WTC11 (cell line): ENCODE measurements around the gene CNTN1. TPM values are rescaled to one million over a fixed set of nuclear protein-coding genes. Genes with fewer than 3 reads are reported as not detected.

ENCODE experiments used
- ATAC-seq: fragments of 200-7000 bp; cut with Tn5 transposase; 2 replicates; pipeline ENCODE4 v1.10.0; 2021; ENCODE audit warnings: mild to moderate bottlenecking, moderate library complexity
- CTCF ChIA-PET: fragments of 300-600 bp; sonication (Branson Sonifier 250); formaldehyde crosslinking; loops from one replicate; lab custom pipeline; 2021; ENCODE audit warnings: antibody characterized with exemption; lab: Charles Lee
- POLR2A ChIA-PET: fragments of 350-600 bp; sonication (Branson Sonifier 250); formaldehyde crosslinking; loops from one replicate; lab custom pipeline; 2021; ENCODE audit warnings: antibody characterized with exemption; lab: Charles Lee
- DNase-seq: peaks from one replicate; pipeline ENCODE4 v3.0.0; 2021; ENCODE audit warnings: low spot score
- H3K27ac Mint-ChIP-seq: 2 replicates; pipeline ENCODE4 v1.8.0; 2021; ENCODE audit warnings: mixed read lengths
- H3K27me3 Mint-ChIP-seq: 2 replicates; pipeline ENCODE4 v1.8.0; 2021; ENCODE audit warnings: low read depth, mild to moderate bottlenecking, moderate library complexity, mixed read lengths
- H3K36me3 Mint-ChIP-seq: 2 replicates; pipeline ENCODE4 v1.8.0; 2021; ENCODE audit warnings: mixed read lengths
- H3K4me1 Mint-ChIP-seq: 2 replicates; pipeline ENCODE4 v1.8.0; 2022; ENCODE audit warnings: mixed read lengths
- H3K4me3 Mint-ChIP-seq: 2 replicates; pipeline ENCODE4 v1.8.0; 2021; ENCODE audit warnings: mild to moderate bottlenecking, moderate library complexity, mixed read lengths
- H3K9me3 Mint-ChIP-seq: 2 replicates; pipeline ENCODE4 v1.8.0; 2021; ENCODE audit warnings: mixed read lengths
- CREM ChIP-seq: sonication (generic); formaldehyde crosslinking; IDR thresholded peaks from 2 replicates; pipeline ENCODE4 v1.8.1; 2022; ENCODE audit warnings: mild to moderate bottlenecking, missing genetic modification reagents, moderate library complexity
- EMX1 ChIP-seq: fragments of 250-450 bp; sonication (Bioruptor Pico); IDR thresholded peaks from 2 replicates; pipeline ENCODE4 v1.8.0; 2021; ENCODE audit warnings: mild to moderate bottlenecking
- HMGA2 ChIP-seq: fragments of 250-450 bp; sonication (Bioruptor Pico); IDR thresholded peaks from 2 replicates; pipeline ENCODE4 v1.4.0; 2021; ENCODE audit warnings: mild to moderate bottlenecking, moderate library complexity
- MYBL2 ChIP-seq: sonication (generic); formaldehyde crosslinking; IDR thresholded peaks from 2 replicates; pipeline ENCODE4 v1.8.1; 2023; ENCODE audit warnings: mild to moderate bottlenecking, moderate library complexity, missing genetic modification reagents
- NFATC4 ChIP-seq: fragments of 250-450 bp; sonication (Bioruptor Pico); IDR thresholded peaks from 2 replicates; pipeline ENCODE4 v1.9.0; 2021; ENCODE audit warnings: mild to moderate bottlenecking
- PRRX2 ChIP-seq: fragments of 250-450 bp; sonication (Bioruptor Pico); IDR thresholded peaks from 2 replicates; pipeline ENCODE4 v1.8.0; 2021; ENCODE audit warnings: mild to moderate bottlenecking
- RELA ChIP-seq: sonication (generic); formaldehyde crosslinking; IDR thresholded peaks from 2 replicates; pipeline ENCODE4 v1.8.1; 2022; ENCODE audit warnings: missing genetic modification reagents, mild to moderate bottlenecking, borderline replicate concordance
- RORB ChIP-seq: fragments of 250-450 bp; sonication (Bioruptor Pico); IDR thresholded peaks from 2 replicates; pipeline ENCODE4 v1.9.0; 2021; ENCODE audit warnings: mild to moderate bottlenecking
- TP53 ChIP-seq: sonication (generic); formaldehyde crosslinking; IDR thresholded peaks from 2 replicates; pipeline ENCODE4 v1.8.1; 2023; ENCODE audit warnings: mild to moderate bottlenecking, missing genetic modification reagents
- ZNF423 ChIP-seq: fragments of 250-450 bp; sonication (Bioruptor Pico); IDR thresholded peaks from 2 replicates; pipeline ENCODE4 v2.1.2; 2022; ENCODE audit warnings: mild to moderate bottlenecking, moderate library complexity
- total RNA-seq: library from RNA; stranded (reverse); gene quantifications from 3 replicates; pipeline ENCODE4 v1.2.3, GENCODE V29; 2021
- TF ChIP-seq, protein P1 (sequence below): fragments of 250-450 bp; sonication (Bioruptor Pico); IDR thresholded peaks from 2 replicates; pipeline ENCODE4 v2.1.2; 2022; ENCODE audit warnings: mild to moderate bottlenecking, moderate library complexity
- TF ChIP-seq, protein P2 (sequence below): sonication (generic); formaldehyde crosslinking; IDR thresholded peaks from 2 replicates; pipeline ENCODE4 v1.8.1; 2023; ENCODE audit warnings: mild to moderate bottlenecking, missing genetic modification reagents, borderline replicate concordance
- TF ChIP-seq, protein P3 (sequence below): sonication (generic); formaldehyde crosslinking; IDR thresholded peaks from 2 replicates; pipeline ENCODE4 v1.8.0; 2023; ENCODE audit warnings: missing genetic modification reagents, mild to moderate bottlenecking, borderline replicate concordance
- TF ChIP-seq, protein P4 (sequence below): fragments of 250-450 bp; sonication (Bioruptor Pico); IDR thresholded peaks from 2 replicates; pipeline ENCODE4 v1.9.0; 2021; ENCODE audit warnings: mild to moderate bottlenecking
- TF ChIP-seq, protein P5 (sequence below): sonication (generic); formaldehyde crosslinking; IDR thresholded peaks from 2 replicates; pipeline ENCODE4 v1.8.1; 2022; ENCODE audit warnings: low read depth, missing genetic modification reagents, borderline replicate concordance
- TF ChIP-seq, protein P6 (sequence below): sonication (generic); formaldehyde crosslinking; IDR thresholded peaks from 2 replicates; pipeline ENCODE4 v1.8.1; 2022; ENCODE audit warnings: missing genetic modification reagents, borderline replicate concordance
- TF ChIP-seq, protein P7 (sequence below): sonication (generic); formaldehyde crosslinking; conservative IDR thresholded peaks from 2 replicates; pipeline ENCODE4 v1.8.1; 2022; ENCODE audit warnings: mild to moderate bottlenecking, missing genetic modification reagents

The CNTN1 gene
- total RNA-seq, 1 experiment from 2014 or later = 16.9 TPM

DNA sequence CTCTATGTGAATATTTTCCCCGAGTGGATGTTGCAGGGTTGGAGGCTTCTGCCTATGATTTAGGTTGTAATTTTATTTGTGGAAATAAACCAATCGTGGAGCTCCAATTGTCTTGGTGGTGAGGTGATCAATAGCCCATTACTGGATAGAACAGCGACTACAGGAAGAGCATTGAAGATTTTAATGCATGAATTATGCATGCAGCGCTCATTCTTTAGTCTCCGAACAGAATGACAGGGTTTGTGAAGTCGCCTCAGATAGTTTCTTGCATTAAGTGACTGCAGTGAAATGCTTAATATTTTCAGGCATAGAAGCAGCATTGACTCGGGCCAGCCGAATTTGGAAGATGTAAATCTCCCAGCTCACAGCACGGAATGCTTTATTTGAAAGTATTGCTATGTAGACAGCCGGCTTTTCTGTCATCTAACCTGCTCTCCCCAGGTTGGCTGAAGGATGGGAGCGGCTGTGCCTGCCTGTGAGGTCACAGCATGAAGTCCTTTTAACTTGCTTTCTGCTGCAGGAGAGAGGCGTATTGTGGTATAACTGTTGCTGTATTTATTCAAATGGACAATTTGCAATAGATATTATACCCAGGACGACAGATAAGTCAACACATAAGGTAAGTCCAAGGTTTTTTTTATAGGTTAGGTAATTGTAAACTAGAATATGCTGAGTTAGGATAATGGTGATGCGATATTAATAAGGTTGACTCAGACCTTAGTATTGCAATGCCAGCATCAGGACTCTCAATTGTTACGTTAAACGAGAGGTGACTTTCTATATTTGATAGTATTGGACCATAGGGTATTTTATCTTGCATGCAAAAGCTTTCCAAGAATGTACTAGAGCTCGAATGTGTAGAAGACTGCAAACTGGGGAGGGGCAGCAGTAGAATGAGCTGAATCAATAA lies 135.7 kb downstream of the CNTN1 start:
- CTCF ChIA-PET = no interaction called here
- Mint-ChIP-seq H3K4me1 (peaks cover 32% of the 10 kb centered on the region), H3K27me3 (no peaks in the 10 kb centered on the region), H3K9me3 (no peaks in the 10 kb centered on the region), H3K27ac (peak overlapping the region; percentile 64; the same call in 1 of the 2 replicates), H3K4me3 (peak overlapping the region; percentile 46), H3K36me3 (no peaks in the 10 kb centered on the region)
- ATAC-seq (peak; percentile 91), DNase-seq (peak; percentile 28)
- POLR2A ChIA-PET = no interaction called here
- TF ChIP-seq RORB (CRISPR knock-in tag) = no peak
- TF ChIP-seq ZNF423 = no peak
- no peak for TF ChIP-seq TP53
- TF ChIP-seq HMGA2 = no peak
- no peak for TF ChIP-seq MYBL2 (CRISPR knock-in tag)
- TF ChIP-seq RELA (CRISPR knock-in tag) = no peak
- no peak for TF ChIP-seq CREM
- TF ChIP-seq, protein P1, sequence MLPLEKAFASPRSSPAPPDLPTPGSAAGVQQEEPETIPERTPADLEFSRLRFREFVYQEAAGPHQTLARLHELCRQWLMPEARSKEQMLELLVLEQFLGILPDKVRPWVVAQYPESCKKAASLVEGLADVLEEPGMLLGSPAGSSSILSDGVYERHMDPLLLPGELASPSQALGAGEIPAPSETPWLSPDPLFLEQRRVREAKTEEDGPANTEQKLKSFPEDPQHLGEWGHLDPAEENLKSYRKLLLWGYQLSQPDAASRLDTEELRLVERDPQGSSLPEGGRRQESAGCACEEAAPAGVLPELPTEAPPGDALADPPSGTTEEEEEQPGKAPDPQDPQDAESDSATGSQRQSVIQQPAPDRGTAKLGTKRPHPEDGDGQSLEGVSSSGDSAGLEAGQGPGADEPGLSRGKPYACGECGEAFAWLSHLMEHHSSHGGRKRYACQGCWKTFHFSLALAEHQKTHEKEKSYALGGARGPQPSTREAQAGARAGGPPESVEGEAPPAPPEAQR (CRISPR knock-in tag) = no peak

DNA sequence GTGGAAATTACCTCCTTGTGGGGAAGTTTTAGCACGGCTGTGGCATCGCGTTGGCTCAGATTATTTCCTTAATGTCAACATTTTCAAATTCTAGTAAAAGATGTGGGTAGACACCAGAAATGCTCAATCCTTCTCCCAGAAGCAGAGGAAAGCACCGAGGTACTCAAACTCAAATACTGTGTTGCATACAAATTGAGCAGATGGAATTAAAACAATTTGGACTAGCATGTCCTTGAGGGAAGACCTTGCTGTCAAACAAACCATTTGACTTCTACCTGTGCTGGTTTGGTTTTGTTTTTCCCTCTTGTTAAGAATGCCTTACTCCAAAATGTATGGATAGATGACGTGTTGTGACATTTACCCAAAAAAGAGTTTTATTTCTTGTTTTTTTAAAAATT lies 136.4 kb downstream of the CNTN1 start:
- Mint-ChIP-seq H3K27ac (peak overlapping the region; percentile 64; the same call in 1 of the 2 replicates), H3K36me3 (no peaks in the 10 kb centered on the region), H3K27me3 (no peaks in the 10 kb centered on the region), H3K4me3 (no peak overlapping the region), H3K9me3 (no peaks in the 10 kb centered on the region), H3K4me1 (peaks cover 32% of the 10 kb centered on the region)
- ChIA-PET POLR2A (no interaction called here), CTCF (no interaction called here)
- ATAC-seq = no peak
- DNase-seq = no peak
- TF ChIP-seq, protein P2, sequence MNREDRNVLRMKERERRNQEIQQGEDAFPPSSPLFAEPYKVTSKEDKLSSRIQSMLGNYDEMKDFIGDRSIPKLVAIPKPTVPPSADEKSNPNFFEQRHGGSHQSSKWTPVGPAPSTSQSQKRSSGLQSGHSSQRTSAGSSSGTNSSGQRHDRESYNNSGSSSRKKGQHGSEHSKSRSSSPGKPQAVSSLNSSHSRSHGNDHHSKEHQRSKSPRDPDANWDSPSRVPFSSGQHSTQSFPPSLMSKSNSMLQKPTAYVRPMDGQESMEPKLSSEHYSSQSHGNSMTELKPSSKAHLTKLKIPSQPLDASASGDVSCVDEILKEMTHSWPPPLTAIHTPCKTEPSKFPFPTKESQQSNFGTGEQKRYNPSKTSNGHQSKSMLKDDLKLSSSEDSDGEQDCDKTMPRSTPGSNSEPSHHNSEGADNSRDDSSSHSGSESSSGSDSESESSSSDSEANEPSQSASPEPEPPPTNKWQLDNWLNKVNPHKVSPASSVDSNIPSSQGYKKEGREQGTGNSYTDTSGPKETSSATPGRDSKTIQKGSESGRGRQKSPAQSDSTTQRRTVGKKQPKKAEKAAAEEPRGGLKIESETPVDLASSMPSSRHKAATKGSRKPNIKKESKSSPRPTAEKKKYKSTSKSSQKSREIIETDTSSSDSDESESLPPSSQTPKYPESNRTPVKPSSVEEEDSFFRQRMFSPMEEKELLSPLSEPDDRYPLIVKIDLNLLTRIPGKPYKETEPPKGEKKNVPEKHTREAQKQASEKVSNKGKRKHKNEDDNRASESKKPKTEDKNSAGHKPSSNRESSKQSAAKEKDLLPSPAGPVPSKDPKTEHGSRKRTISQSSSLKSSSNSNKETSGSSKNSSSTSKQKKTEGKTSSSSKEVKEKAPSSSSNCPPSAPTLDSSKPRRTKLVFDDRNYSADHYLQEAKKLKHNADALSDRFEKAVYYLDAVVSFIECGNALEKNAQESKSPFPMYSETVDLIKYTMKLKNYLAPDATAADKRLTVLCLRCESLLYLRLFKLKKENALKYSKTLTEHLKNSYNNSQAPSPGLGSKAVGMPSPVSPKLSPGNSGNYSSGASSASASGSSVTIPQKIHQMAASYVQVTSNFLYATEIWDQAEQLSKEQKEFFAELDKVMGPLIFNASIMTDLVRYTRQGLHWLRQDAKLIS (CRISPR knock-in tag) = no peak
- TF ChIP-seq EMX1 (CRISPR knock-in tag) (no peak), NFATC4 (CRISPR knock-in tag) (no peak), PRRX2 (CRISPR knock-in tag) (no peak)
- TF ChIP-seq, protein P3, sequence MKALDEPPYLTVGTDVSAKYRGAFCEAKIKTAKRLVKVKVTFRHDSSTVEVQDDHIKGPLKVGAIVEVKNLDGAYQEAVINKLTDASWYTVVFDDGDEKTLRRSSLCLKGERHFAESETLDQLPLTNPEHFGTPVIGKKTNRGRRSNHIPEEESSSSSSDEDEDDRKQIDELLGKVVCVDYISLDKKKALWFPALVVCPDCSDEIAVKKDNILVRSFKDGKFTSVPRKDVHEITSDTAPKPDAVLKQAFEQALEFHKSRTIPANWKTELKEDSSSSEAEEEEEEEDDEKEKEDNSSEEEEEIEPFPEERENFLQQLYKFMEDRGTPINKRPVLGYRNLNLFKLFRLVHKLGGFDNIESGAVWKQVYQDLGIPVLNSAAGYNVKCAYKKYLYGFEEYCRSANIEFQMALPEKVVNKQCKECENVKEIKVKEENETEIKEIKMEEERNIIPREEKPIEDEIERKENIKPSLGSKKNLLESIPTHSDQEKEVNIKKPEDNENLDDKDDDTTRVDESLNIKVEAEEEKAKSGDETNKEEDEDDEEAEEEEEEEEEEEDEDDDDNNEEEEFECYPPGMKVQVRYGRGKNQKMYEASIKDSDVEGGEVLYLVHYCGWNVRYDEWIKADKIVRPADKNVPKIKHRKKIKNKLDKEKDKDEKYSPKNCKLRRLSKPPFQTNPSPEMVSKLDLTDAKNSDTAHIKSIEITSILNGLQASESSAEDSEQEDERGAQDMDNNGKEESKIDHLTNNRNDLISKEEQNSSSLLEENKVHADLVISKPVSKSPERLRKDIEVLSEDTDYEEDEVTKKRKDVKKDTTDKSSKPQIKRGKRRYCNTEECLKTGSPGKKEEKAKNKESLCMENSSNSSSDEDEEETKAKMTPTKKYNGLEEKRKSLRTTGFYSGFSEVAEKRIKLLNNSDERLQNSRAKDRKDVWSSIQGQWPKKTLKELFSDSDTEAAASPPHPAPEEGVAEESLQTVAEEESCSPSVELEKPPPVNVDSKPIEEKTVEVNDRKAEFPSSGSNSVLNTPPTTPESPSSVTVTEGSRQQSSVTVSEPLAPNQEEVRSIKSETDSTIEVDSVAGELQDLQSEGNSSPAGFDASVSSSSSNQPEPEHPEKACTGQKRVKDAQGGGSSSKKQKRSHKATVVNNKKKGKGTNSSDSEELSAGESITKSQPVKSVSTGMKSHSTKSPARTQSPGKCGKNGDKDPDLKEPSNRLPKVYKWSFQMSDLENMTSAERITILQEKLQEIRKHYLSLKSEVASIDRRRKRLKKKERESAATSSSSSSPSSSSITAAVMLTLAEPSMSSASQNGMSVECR (CRISPR knock-in tag) = no peak
- TF ChIP-seq, protein P4, sequence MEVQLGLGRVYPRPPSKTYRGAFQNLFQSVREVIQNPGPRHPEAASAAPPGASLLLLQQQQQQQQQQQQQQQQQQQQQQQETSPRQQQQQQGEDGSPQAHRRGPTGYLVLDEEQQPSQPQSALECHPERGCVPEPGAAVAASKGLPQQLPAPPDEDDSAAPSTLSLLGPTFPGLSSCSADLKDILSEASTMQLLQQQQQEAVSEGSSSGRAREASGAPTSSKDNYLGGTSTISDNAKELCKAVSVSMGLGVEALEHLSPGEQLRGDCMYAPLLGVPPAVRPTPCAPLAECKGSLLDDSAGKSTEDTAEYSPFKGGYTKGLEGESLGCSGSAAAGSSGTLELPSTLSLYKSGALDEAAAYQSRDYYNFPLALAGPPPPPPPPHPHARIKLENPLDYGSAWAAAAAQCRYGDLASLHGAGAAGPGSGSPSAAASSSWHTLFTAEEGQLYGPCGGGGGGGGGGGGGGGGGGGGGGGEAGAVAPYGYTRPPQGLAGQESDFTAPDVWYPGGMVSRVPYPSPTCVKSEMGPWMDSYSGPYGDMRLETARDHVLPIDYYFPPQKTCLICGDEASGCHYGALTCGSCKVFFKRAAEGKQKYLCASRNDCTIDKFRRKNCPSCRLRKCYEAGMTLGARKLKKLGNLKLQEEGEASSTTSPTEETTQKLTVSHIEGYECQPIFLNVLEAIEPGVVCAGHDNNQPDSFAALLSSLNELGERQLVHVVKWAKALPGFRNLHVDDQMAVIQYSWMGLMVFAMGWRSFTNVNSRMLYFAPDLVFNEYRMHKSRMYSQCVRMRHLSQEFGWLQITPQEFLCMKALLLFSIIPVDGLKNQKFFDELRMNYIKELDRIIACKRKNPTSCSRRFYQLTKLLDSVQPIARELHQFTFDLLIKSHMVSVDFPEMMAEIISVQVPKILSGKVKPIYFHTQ = no peak
- TF ChIP-seq, protein P5, sequence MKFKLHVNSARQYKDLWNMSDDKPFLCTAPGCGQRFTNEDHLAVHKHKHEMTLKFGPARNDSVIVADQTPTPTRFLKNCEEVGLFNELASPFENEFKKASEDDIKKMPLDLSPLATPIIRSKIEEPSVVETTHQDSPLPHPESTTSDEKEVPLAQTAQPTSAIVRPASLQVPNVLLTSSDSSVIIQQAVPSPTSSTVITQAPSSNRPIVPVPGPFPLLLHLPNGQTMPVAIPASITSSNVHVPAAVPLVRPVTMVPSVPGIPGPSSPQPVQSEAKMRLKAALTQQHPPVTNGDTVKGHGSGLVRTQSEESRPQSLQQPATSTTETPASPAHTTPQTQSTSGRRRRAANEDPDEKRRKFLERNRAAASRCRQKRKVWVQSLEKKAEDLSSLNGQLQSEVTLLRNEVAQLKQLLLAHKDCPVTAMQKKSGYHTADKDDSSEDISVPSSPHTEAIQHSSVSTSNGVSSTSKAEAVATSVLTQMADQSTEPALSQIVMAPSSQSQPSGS (CRISPR knock-in tag) = no peak
- TF ChIP-seq, protein P6, sequence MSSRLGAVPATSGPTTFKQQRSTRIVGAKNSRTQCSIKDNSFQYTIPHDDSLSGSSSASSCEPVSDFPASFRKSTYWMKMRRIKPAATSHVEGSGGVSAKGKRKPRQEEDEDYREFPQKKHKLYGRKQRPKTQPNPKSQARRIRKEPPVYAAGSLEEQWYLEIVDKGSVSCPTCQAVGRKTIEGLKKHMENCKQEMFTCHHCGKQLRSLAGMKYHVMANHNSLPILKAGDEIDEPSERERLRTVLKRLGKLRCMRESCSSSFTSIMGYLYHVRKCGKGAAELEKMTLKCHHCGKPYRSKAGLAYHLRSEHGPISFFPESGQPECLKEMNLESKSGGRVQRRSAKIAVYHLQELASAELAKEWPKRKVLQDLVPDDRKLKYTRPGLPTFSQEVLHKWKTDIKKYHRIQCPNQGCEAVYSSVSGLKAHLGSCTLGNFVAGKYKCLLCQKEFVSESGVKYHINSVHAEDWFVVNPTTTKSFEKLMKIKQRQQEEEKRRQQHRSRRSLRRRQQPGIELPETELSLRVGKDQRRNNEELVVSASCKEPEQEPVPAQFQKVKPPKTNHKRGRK (CRISPR knock-in tag) = no peak
- TF ChIP-seq, protein P7, sequence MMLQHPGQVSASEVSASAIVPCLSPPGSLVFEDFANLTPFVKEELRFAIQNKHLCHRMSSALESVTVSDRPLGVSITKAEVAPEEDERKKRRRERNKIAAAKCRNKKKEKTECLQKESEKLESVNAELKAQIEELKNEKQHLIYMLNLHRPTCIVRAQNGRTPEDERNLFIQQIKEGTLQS = no peak
